Panc1 (cell line): ENCODE results near the gene PLA1A. TPM values are rescaled to one million over a fixed set of nuclear protein-coding genes. Genes with fewer than 3 reads are reported as not detected.

Experiments
- ATAC-seq: fragments of 200-7000 bp; cut with Tn5 transposase; 2 replicates; pipeline ENCODE4 v1.9.1; 2020; ENCODE audit warnings: mild to moderate bottlenecking, moderate library complexity
- BruUV-seq: library from RNA; stranded (reverse); fragments of 400-500 nt; replicated peaks from 2 replicates; lab custom pipeline; 2021; lab: Mats Ljungman, UMichigan
- CTCF ChIA-PET: fragments of 300-600 bp; sonication (Branson Sonifier 250); formaldehyde crosslinking; loops from one replicate; lab custom pipeline; 2022; ENCODE audit warnings: antibody characterized with exemption; lab: Charles Lee
- POLR2A ChIA-PET: fragments of 300-600 bp; sonication (Branson Sonifier 250); formaldehyde crosslinking; loops from one replicate; lab custom pipeline; 2022; ENCODE audit warnings: antibody characterized with exemption; lab: Charles Lee
- DNase-seq: peaks from one replicate; pipeline ENCODE4 v3.0.0-alpha.2; 2010; ENCODE audit warnings: low read depth, low spot score
- H3K27ac ChIP-seq: 2 replicates; pipeline ENCODE4 v1.5.1; 2011; ENCODE audit warnings: mild to moderate bottlenecking, low read length, inconsistent platforms
- H3K27me3 ChIP-seq: fragments of 200-500 bp; sonication (Bioruptor generic); 2 replicates; pipeline ENCODE4 v1.6.0; 2014; ENCODE audit warnings: low read length, inconsistent platforms; ENCODE audit not compliant: control insufficient read depth, insufficient read depth
- H3K36me3 ChIP-seq: fragments of 200-500 bp; sonication (Bioruptor generic); 2 replicates; pipeline ENCODE4 v1.5.1; 2014; ENCODE audit warnings: inconsistent platforms, mild to moderate bottlenecking, low read length, moderate library complexity; ENCODE audit not compliant: control insufficient read depth, insufficient read depth
- H3K4me1 ChIP-seq: 2 replicates; pipeline ENCODE4 v1.5.1; 2011; ENCODE audit warnings: inconsistent platforms, mild to moderate bottlenecking, low read length, moderate library complexity; ENCODE audit not compliant: control insufficient read depth, insufficient read depth
- H3K4me3 ChIP-seq, 2 experiments: 2 replicates each; pipeline ENCODE4 v1.5.1; 2011 to 2012; ENCODE audit warnings: low read depth in 2 of 2, low read length in 2 of 2, mild to moderate bottlenecking in 2 of 2, inconsistent platforms in 1 of 2, moderate library complexity in 1 of 2
- H3K9me3 ChIP-seq: fragments of 200-500 bp; sonication (Bioruptor generic); 2 replicates; pipeline ENCODE4 v1.5.1; 2014; ENCODE audit warnings: low read depth, mild to moderate bottlenecking, inconsistent platforms, low read length, moderate library complexity; ENCODE audit not compliant: control insufficient read depth, insufficient read depth
- POLR2AphosphoS5 ChIP-seq: IDR thresholded peaks from 2 replicates; pipeline ENCODE4 v1.6.1; 2012; ENCODE audit warnings: mild to moderate bottlenecking, low read depth, low read length, moderate library complexity
- REST ChIP-seq, 2 experiments: IDR thresholded peaks; 2 replicates each; pipeline ENCODE4 v1.6.1; 2011 to 2012; ENCODE audit warnings: low read depth in 2 of 2, control low read depth in 1 of 2, low read length in 1 of 2, mild to moderate bottlenecking in 1 of 2, moderate library complexity in 1 of 2; ENCODE audit not compliant: insufficient read depth in 1 of 2
- SIN3A ChIP-seq: IDR thresholded peaks from 2 replicates; pipeline ENCODE4 v1.6.1; 2012; ENCODE audit warnings: low read depth, mild to moderate bottlenecking, low read length, moderate library complexity, borderline replicate concordance; ENCODE audit not compliant: insufficient read depth
- TCF7L2 ChIP-seq: IDR thresholded peaks from 2 replicates; pipeline ENCODE4 v1.6.1; 2011; ENCODE audit warnings: mild to moderate bottlenecking, low read depth, low read length, inconsistent platforms
- in situ Hi-C: cut with HindIII; loops from 2 replicates; pipeline ENCODE4 v1.10.0; 2016; ENCODE audit warnings: low sequenced_read_pairs, low pct_unique_long_range_greater_than_20kb
- intact Hi-C: fragments of 100-400 bp; cut with micrococcal nuclease; formaldehyde crosslinking; loops from one replicate; pipeline ENCODE4 v1.10.0; 2022; ENCODE audit not compliant: unreplicated experiment
- total RNA-seq: library from RNA; stranded (reverse); gene quantifications from one replicate; pipeline ENCODE4 v1.2.1, GENCODE V29; 2021; ENCODE audit not compliant: unreplicated experiment
- TF ChIP-seq, protein P1 (sequence below): fragments of 450-650 bp; IDR thresholded peaks from 2 replicates; pipeline ENCODE4 v1.5.1; 2017; ENCODE audit warnings: mild to moderate bottlenecking

The PLA1A gene
- total RNA-seq, 1 experiment from 2014 or later = not detected

DNA sequence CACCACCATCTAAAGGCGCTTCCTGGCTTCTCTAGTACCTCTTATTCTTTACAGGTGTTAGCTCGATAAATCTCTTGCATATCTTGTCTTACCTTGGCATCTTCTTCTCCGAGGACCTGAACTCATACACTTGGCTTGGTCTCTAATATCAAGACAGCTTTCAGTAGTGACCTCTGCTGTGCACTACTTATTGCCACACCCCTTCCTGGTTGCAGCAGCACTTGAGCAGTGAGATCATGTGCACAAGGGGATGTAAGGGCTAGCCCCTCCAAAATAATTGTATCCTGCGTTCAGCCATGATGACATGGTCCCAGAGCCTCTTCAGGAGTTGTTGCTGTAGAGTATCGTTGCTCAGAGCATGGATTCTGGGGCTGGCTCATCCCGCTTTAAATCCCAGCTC lies 1.3 kb upstream of the PLA1A start:
- Histone ChIP-seq H3K9me3 (no peaks in the 10 kb centered on the region), H3K4me1 (no peaks in the 10 kb centered on the region), H3K36me3 (no peaks in the 10 kb centered on the region), H3K27ac (no peak overlapping the region), H3K27me3 (peaks cover 10% of the 10 kb centered on the region), H3K4me3 (no peak overlapping the region)
- ChIA-PET CTCF (no interaction called here), POLR2A (no interaction called here)
- TF ChIP-seq REST (IDR thresholded peaks at IDR 0.05; ENCODE audit: insufficient read depth in 1 of 2, low read depth in 2 of 2, low read length in 1 of 2) = no peak
- TF ChIP-seq SIN3A = no peak
- no peak for TF ChIP-seq TCF7L2
- TF ChIP-seq, protein P1, sequence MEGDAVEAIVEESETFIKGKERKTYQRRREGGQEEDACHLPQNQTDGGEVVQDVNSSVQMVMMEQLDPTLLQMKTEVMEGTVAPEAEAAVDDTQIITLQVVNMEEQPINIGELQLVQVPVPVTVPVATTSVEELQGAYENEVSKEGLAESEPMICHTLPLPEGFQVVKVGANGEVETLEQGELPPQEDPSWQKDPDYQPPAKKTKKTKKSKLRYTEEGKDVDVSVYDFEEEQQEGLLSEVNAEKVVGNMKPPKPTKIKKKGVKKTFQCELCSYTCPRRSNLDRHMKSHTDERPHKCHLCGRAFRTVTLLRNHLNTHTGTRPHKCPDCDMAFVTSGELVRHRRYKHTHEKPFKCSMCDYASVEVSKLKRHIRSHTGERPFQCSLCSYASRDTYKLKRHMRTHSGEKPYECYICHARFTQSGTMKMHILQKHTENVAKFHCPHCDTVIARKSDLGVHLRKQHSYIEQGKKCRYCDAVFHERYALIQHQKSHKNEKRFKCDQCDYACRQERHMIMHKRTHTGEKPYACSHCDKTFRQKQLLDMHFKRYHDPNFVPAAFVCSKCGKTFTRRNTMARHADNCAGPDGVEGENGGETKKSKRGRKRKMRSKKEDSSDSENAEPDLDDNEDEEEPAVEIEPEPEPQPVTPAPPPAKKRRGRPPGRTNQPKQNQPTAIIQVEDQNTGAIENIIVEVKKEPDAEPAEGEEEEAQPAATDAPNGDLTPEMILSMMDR = no peak
- no peak for TF ChIP-seq POLR2AphosphoS5
- ATAC-seq = no peak
- intact Hi-C loops (no loop called here), in situ Hi-C loops (no loop called here)
- DNase-seq = no peak
- BruUV-seq = no TSS peak

DNA sequence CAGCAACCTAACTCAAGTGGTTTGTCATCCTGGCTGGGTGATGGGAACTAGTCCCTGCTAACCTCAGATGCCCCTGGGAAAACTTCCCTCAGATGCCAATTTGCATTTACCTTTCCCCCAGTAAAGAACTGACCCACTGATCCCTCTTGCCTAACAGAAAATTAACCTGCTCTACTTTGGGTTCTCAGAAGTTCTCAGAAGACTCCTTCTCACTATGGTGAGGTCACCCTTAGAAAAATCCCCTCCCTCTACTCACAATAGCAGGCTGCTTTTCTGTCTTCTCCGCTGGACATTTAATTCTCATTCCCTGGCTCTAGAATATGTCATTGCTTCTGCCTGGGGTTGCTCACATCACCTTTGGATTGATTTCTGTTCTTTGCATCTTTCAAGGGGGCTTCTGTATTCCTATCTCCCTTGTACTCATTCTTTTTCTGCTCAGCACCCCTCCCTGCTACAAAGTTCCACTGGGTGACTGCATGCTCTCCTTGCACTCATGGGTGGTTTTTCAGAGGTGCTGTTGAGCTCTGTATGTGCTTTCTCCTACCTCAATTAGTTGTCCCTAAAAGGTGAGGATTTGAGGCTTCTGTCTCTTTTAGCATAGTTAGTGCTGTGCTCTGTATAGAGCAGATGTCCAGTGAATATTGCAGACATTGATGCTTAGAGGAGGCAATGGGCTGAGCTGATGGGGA lies 869 bp downstream of the PLA1A start:
- Histone ChIP-seq H3K4me3 (no peak overlapping the region), H3K27me3 (peaks cover 6% of the 10 kb centered on the region; the same call in 1 of the 2 replicates), H3K36me3 (no peaks in the 10 kb centered on the region), H3K27ac (no peak overlapping the region), H3K4me1 (no peaks in the 10 kb centered on the region), H3K9me3 (no peaks in the 10 kb centered on the region)
- CTCF ChIA-PET = no interaction called here
- no TSS peak for BruUV-seq
- in situ Hi-C loops (no loop called here), intact Hi-C loops (no loop called here)
- ATAC-seq (no peak), DNase-seq (no peak)
- POLR2A ChIA-PET = no interaction called here
- TF ChIP-seq POLR2AphosphoS5 (no peak), REST (IDR thresholded peaks at IDR 0.05; ENCODE audit: insufficient read depth in 1 of 2, low read depth in 2 of 2, low read length in 1 of 2) (no peak), TCF7L2 (no peak), SIN3A (no peak)
- TF ChIP-seq, protein P1 = no peak
